H1 (cell line): Measurements from ENCODE around the gene CD34.

ENCODE experiments used
- CTCF ChIP-seq, 3 experiments: IDR thresholded peaks; 1 replicate in 2 of 3; 2 replicates in 1 of 3; pipeline versions ENCODE4 v1.5.1 to v1.6.1; 2011; ENCODE audit warnings: low read length in 3 of 3, mild to moderate bottlenecking in 3 of 3, inconsistent platforms in 2 of 3, low read depth in 1 of 3, moderate library complexity in 1 of 3; ENCODE audit not compliant: insufficient read depth in 1 of 3; ENCODE audit errors: control extremely low read depth in 1 of 3
- EP300 ChIP-seq, 2 experiments: IDR thresholded peaks; 1 replicate in 1 of 2; 2 replicates in 1 of 2; pipeline ENCODE4 v1.6.1; 2011 to 2012; ENCODE audit warnings: low read depth in 2 of 2, low read length in 2 of 2, mild to moderate bottlenecking in 2 of 2, borderline replicate concordance in 1 of 2, inconsistent platforms in 1 of 2, moderate library complexity in 1 of 2
- HDAC2 ChIP-seq, 2 experiments: fragments of 300-600 bp in 1 of 2; sonication (generic) in 1 of 2; IDR thresholded peaks; 2 replicates each; pipeline ENCODE4 v1.6.1; 2011 to 2012; ENCODE audit warnings: low read depth in 2 of 2, low read length in 2 of 2, mild to moderate bottlenecking in 2 of 2, moderate library complexity in 2 of 2, borderline replicate concordance in 1 of 2, inconsistent platforms in 1 of 2
- JUN ChIP-seq: IDR thresholded peaks from 2 replicates; pipeline ENCODE4 v1.6.1; 2011; ENCODE audit warnings: low read depth, mild to moderate bottlenecking, improper control_type of control experiment, low read length
- KDM5A ChIP-seq: fragments of 200-600 bp; IDR thresholded peaks from 2 replicates; pipeline ENCODE4 v1.7.1; 2012; ENCODE audit warnings: mild to moderate bottlenecking, low read length, inconsistent platforms, mixed read lengths
- POLR2A ChIP-seq, 2 experiments: IDR thresholded peaks; 1 replicate in 1 of 2; 2 replicates in 1 of 2; pipeline ENCODE4 v1.6.1; 2011; ENCODE audit warnings: low read depth in 2 of 2, low read length in 2 of 2, mild to moderate bottlenecking in 2 of 2; ENCODE audit errors: control extremely low read depth in 1 of 2
- POLR2AphosphoS5 ChIP-seq: IDR thresholded peaks from 2 replicates; pipeline ENCODE4 v1.6.1; 2011; ENCODE audit warnings: low read depth, low read length
- RAD21 ChIP-seq, 2 experiments: IDR thresholded peaks in 1 of 2; conservative IDR thresholded peaks in 1 of 2; 2 replicates each; pipeline ENCODE4 v1.6.1; 2011; ENCODE audit warnings: low read depth in 2 of 2, low read length in 2 of 2, improper control_type of control experiment in 1 of 2, inconsistent platforms in 1 of 2, mild to moderate bottlenecking in 1 of 2, moderate library complexity in 1 of 2
- TAF1 ChIP-seq: IDR thresholded peaks from 2 replicates; pipeline ENCODE4 v1.6.1; 2011; ENCODE audit warnings: mild to moderate bottlenecking, low read depth, low read length
- ZNF274 ChIP-seq: IDR thresholded peaks from 2 replicates; pipeline ENCODE4 v1.7.0; 2012; ENCODE audit warnings: low read length, borderline replicate concordance; ENCODE audit errors: extremely low read depth

GRCh38 chr1:207841901-207842300 is 69.0 kb downstream of the CD34 start:
- TF ChIP-seq ZNF274 (no peak), HDAC2 (IDR thresholded peaks at IDR 0.05; ENCODE audit: borderline replicate concordance in 1 of 2, low read depth in 2 of 2, low read length in 2 of 2) (no peak), POLR2A (IDR thresholded peaks at IDR 0.05; ENCODE audit: control extremely low read depth in 1 of 2, low read depth in 2 of 2, low read length in 2 of 2) (no peak), JUN (no peak), TAF1 (no peak), POLR2AphosphoS5 (no peak), CTCF (IDR thresholded peaks at IDR 0.05; ENCODE audit: control extremely low read depth in 1 of 3, insufficient read depth in 1 of 3, low read depth in 1 of 3, low read length in 3 of 3) (no peak), EP300 (IDR thresholded peaks at IDR 0.05; ENCODE audit: borderline replicate concordance in 1 of 2, low read depth in 2 of 2, low read length in 2 of 2) (no peak), KDM5A (no peak), RAD21 (IDR thresholded peaks at IDR 0.05 in 1 of 2, conservative IDR thresholded peaks at IDR 0.05 in 1 of 2; ENCODE audit: low read depth in 2 of 2, low read length in 2 of 2) (no peak)
